ENCODE data around the gene ZNF850. TPM values are rescaled to one million over a fixed set of nuclear protein-coding genes. Genes with fewer than 3 reads are reported as not detected.
A peak's percentile ranks its signal among the peaks of the same experiment; 100 is the strongest.

Gene ZNF850
- total and polyA plus RNA-seq, 4 donors = 0.15 to 5.0 (median 1.7) TPM

DNA sequence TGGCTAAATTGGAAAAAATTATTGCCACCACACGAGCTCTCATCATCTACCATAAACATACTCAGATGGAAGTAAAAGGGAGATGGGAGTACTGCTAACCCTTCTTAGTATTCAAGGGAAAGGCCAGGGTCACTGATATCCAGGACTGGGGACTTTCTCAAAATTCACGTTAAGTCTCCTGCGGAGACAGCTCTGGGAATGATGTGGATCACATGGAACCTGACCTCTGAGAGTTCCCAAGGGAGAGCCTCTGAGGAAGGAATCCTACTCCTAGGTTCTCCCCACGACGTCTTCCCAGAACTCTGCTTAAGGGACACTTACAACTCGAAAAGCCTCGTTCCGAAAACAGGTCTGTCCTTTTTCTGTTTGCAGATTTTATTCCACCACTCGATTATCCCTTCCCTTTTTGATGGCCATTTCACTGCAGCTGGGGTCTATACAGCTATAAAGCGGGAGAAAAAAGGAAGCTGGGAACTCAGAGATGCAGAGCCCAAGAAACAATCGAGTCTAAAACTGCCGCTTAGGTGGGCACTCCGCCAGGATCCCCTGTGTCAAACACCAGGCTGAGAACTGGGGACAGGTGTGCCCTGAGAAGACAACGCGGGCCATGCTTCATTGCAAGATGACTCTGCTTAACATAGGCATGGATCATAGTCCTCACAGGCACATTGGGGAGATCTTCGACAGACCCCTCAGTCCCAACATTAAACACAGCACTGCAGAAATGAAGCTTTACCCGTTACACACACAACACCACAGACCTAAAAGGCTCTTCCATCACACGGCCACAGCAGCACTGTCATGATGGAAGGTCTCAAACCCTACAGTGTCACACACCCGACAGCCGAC lies 86.0 kb downstream of the ZNF850 start:
- Histone ChIP-seq H3K36me3 (ENCODE audit: control insufficient read depth in 4 of 4, insufficient read depth in 3 of 4, low read depth in 1 of 4, low read length in 3 of 4) (peaks cover 0 to 43% (median 27%) of the 10 kb centered on the region in 4 donors), H3K4me3 (ENCODE audit: low read depth in 1 of 3, low read length in 3 of 3) (peak overlapping the region; percentile 66 to 99 (median 89)), H3K9ac (ENCODE audit: low read depth in 1 of 2, low read length in 2 of 2) (peak overlapping the region; percentile 48 to 60), H3K27ac (ENCODE audit: low read depth in 1 of 2, low read length in 2 of 2) (peak overlapping the region; percentile 67 to 68), H3K27me3 (ENCODE audit: control insufficient read depth in 4 of 4, insufficient read depth in 4 of 4, low read length in 3 of 4) (no peaks in the 10 kb centered on the region), H3K9me3 (ENCODE audit: control insufficient read depth in 4 of 4, low read length in 3 of 4) (peaks cover 3 to 23% (median 16%) of the 10 kb centered on the region in 4 donors), H3K4me1 (ENCODE audit: control insufficient read depth in 4 of 4, insufficient read depth in 4 of 4, low read length in 3 of 4) (peaks cover 4 to 21% (median 15%) of the 10 kb centered on the region in 4 donors)
- WGBS = 15% methylated on average over 20 of the region's 20 CpGs
- TF ChIP-seq YY1 (IDR thresholded peaks at IDR 0.05) = no peak
- TF ChIP-seq, protein P1, sequence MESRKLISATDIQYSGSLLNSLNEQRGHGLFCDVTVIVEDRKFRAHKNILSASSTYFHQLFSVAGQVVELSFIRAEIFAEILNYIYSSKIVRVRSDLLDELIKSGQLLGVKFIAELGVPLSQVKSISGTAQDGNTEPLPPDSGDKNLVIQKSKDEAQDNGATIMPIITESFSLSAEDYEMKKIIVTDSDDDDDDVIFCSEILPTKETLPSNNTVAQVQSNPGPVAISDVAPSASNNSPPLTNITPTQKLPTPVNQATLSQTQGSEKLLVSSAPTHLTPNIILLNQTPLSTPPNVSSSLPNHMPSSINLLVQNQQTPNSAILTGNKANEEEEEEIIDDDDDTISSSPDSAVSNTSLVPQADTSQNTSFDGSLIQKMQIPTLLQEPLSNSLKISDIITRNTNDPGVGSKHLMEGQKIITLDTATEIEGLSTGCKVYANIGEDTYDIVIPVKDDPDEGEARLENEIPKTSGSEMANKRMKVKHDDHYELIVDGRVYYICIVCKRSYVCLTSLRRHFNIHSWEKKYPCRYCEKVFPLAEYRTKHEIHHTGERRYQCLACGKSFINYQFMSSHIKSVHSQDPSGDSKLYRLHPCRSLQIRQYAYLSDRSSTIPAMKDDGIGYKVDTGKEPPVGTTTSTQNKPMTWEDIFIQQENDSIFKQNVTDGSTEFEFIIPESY (IDR thresholded peaks at IDR 0.05) = no peak
- no peak for TF ChIP-seq FOXA1 (IDR thresholded peaks at IDR 0.05)
- no peak for TF ChIP-seq JUND (IDR thresholded peaks at IDR 0.05)
- TF ChIP-seq TAF1 (conservative IDR thresholded peaks at IDR 0.05) = no peak
- no peak for TF ChIP-seq GABPA (IDR thresholded peaks at IDR 0.05 in 1 of 2, conservative IDR thresholded peaks at IDR 0.05 in 1 of 2)
- TF ChIP-seq, protein P2, sequence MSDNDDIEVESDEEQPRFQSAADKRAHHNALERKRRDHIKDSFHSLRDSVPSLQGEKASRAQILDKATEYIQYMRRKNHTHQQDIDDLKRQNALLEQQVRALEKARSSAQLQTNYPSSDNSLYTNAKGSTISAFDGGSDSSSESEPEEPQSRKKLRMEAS (IDR thresholded peaks at IDR 0.05) = no peak
- no peak for TF ChIP-seq RXRA (IDR thresholded peaks at IDR 0.05)
- TF ChIP-seq, protein P3, sequence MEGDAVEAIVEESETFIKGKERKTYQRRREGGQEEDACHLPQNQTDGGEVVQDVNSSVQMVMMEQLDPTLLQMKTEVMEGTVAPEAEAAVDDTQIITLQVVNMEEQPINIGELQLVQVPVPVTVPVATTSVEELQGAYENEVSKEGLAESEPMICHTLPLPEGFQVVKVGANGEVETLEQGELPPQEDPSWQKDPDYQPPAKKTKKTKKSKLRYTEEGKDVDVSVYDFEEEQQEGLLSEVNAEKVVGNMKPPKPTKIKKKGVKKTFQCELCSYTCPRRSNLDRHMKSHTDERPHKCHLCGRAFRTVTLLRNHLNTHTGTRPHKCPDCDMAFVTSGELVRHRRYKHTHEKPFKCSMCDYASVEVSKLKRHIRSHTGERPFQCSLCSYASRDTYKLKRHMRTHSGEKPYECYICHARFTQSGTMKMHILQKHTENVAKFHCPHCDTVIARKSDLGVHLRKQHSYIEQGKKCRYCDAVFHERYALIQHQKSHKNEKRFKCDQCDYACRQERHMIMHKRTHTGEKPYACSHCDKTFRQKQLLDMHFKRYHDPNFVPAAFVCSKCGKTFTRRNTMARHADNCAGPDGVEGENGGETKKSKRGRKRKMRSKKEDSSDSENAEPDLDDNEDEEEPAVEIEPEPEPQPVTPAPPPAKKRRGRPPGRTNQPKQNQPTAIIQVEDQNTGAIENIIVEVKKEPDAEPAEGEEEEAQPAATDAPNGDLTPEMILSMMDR (IDR thresholded peaks at IDR 0.05; ENCODE audit: low read depth, low read length, missing input control) = no peak
- TF ChIP-seq FOXA2 (IDR thresholded peaks at IDR 0.05) = no peak
- TF ChIP-seq RAD21 (IDR thresholded peaks at IDR 0.05) = no peak
- peak; percentile 39 for DNase-seq (ENCODE audit: low spot score)

DNA sequence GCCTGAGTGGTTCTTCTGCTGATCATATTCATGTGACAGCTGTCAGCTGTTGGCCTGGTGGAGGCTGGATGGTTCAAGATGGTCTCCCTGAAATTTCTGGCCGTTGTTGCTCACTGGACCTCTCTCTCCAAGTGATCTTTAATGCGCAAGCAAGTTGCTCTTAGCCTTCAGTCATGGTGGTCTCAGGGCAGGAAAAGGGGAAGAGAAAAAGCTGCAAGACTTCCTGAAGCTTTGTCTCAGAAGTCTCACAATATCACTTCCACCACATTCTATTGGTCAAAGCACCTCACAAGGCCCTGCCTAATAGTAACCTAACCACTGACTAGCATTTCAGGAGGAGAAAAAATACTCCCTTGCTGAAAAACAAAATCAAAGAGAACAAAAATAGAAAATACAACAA lies 86.8 kb downstream of the ZNF850 start:
- Histone ChIP-seq H3K36me3 (ENCODE audit: control insufficient read depth in 4 of 4, insufficient read depth in 3 of 4, low read depth in 1 of 4, low read length in 3 of 4) (peaks cover 0 to 39% (median 22%) of the 10 kb centered on the region in 4 donors), H3K4me3 (ENCODE audit: low read depth in 1 of 3, low read length in 3 of 3) (peak overlapping the region in 2 of 3 donors; percentile 89 to 99), H3K27ac (ENCODE audit: low read depth in 1 of 2, low read length in 2 of 2) (no peak overlapping the region), H3K27me3 (ENCODE audit: control insufficient read depth in 4 of 4, insufficient read depth in 4 of 4, low read length in 3 of 4) (no peaks in the 10 kb centered on the region), H3K4me1 (ENCODE audit: control insufficient read depth in 4 of 4, insufficient read depth in 4 of 4, low read length in 3 of 4) (peaks cover 4 to 21% (median 15%) of the 10 kb centered on the region in 4 donors), H3K9ac (ENCODE audit: low read depth in 1 of 2, low read length in 2 of 2) (no peak overlapping the region), H3K9me3 (ENCODE audit: control insufficient read depth in 4 of 4, low read length in 3 of 4) (peaks cover 2 to 23% (median 11%) of the 10 kb centered on the region in 4 donors)
- 89% methylated on average over 2 of the region's 2 CpGs for WGBS
- DNase-seq (ENCODE audit: low spot score) = no peak
- TF ChIP-seq YY1 (IDR thresholded peaks at IDR 0.05) = no peak
- no peak for TF ChIP-seq RXRA (IDR thresholded peaks at IDR 0.05)
- no peak for TF ChIP-seq GABPA (IDR thresholded peaks at IDR 0.05 in 1 of 2, conservative IDR thresholded peaks at IDR 0.05 in 1 of 2)
- no peak for TF ChIP-seq RAD21 (IDR thresholded peaks at IDR 0.05)
- TF ChIP-seq EGR1 (IDR thresholded peaks at IDR 0.05; ENCODE audit: low read depth in 2 of 2) = no peak
- TF ChIP-seq HNF4G (IDR thresholded peaks at IDR 0.05) = no peak
- TF ChIP-seq, protein P1 (IDR thresholded peaks at IDR 0.05) = no peak
- TF ChIP-seq, protein P4, sequence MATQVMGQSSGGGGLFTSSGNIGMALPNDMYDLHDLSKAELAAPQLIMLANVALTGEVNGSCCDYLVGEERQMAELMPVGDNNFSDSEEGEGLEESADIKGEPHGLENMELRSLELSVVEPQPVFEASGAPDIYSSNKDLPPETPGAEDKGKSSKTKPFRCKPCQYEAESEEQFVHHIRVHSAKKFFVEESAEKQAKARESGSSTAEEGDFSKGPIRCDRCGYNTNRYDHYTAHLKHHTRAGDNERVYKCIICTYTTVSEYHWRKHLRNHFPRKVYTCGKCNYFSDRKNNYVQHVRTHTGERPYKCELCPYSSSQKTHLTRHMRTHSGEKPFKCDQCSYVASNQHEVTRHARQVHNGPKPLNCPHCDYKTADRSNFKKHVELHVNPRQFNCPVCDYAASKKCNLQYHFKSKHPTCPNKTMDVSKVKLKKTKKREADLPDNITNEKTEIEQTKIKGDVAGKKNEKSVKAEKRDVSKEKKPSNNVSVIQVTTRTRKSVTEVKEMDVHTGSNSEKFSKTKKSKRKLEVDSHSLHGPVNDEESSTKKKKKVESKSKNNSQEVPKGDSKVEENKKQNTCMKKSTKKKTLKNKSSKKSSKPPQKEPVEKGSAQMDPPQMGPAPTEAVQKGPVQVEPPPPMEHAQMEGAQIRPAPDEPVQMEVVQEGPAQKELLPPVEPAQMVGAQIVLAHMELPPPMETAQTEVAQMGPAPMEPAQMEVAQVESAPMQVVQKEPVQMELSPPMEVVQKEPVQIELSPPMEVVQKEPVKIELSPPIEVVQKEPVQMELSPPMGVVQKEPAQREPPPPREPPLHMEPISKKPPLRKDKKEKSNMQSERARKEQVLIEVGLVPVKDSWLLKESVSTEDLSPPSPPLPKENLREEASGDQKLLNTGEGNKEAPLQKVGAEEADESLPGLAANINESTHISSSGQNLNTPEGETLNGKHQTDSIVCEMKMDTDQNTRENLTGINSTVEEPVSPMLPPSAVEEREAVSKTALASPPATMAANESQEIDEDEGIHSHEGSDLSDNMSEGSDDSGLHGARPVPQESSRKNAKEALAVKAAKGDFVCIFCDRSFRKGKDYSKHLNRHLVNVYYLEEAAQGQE (IDR thresholded peaks at IDR 0.05) = no peak
- no peak for TF ChIP-seq FOXA2 (IDR thresholded peaks at IDR 0.05)
- TF ChIP-seq, protein P2 (IDR thresholded peaks at IDR 0.05) = no peak
- no peak for TF ChIP-seq FOXA1 (IDR thresholded peaks at IDR 0.05)
- TF ChIP-seq, protein P5, sequence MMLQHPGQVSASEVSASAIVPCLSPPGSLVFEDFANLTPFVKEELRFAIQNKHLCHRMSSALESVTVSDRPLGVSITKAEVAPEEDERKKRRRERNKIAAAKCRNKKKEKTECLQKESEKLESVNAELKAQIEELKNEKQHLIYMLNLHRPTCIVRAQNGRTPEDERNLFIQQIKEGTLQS (IDR thresholded peaks at IDR 0.05) = no peak
- TF ChIP-seq NR2F2 (IDR thresholded peaks at IDR 0.05) = no peak
- no peak for TF ChIP-seq HNF4A (conservative IDR thresholded peaks at IDR 0.05)
- TF ChIP-seq JUND (IDR thresholded peaks at IDR 0.05) = no peak
- TF ChIP-seq TAF1 (conservative IDR thresholded peaks at IDR 0.05) = no peak
- TF ChIP-seq SP1 (IDR thresholded peaks at IDR 0.05) = no peak

Measured in liver (tissue), 9 donors.